ENCODE measurements around the gene TMEM179.

- TF ChIP-seq EP300 (conservative IDR thresholded peaks at IDR 0.05; ENCODE audit: poor library complexity, severe bottlenecking) (no peak), REST (IDR thresholded peaks at IDR 0.05; ENCODE audit: borderline replicate concordance) (no peak), CTCF (IDR thresholded peaks at IDR 0.05; ENCODE audit: poor library complexity, severe bottlenecking) (no peak), POLR2AphosphoS5 (IDR thresholded peaks at IDR 0.05) (no peak), EZH2 (IDR thresholded peaks at IDR 0.05; ENCODE audit: borderline replicate concordance, insufficient read depth, low read length, poor library complexity, severe bottlenecking) (no peak), TAF1 (IDR thresholded peaks at IDR 0.05; ENCODE audit: low read depth) (no peak), RAD21 (conservative IDR thresholded peaks at IDR 0.05) (no peak), SMC3 (conservative IDR thresholded peaks at IDR 0.05; ENCODE audit: poor library complexity) (no peak)
Measured at GRCh38 chr14:104567957-104568225, 36.7 kb downstream of the TMEM179 start.

Measured in neural cell (in vitro differentiated cells).